ENCODE results near the gene PCBP2.
"Not testable (repeated sequence)": the region's sequence is repeated elsewhere in the genome, so short reads cannot be mapped to it uniquely, and the experiment has no call there.

Gene PCBP2

DNA sequence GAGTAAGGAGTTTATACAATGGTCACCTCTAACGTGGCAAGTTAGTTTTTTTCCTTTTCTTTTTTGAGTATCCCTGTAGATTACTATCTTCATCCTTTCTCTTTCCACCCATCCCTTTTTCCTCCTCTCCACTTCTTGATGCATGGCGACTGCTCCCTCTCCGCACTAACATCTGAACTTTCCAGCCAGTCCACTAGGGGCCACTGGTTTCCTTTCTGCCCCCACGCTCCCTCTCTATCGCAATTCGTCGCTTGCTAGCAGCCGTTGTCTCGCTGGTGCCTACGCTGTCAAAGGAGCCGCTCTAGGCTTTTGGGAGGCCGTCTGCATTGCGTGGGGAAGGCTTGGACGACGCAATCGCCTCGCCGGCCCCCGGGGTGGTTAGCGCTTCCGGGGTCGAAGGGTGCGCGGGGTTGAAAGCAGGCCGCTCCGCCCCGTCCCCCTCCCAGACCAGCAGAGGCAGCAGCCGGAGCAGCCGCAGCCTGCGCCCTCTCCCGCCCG, at the start of gene PCBP2:
PCBP2 (plus strand) TSS at position 442 of the 498 bp plus-strand sequence. CDS start 2,699 bp downstream, outside the sequence.
- DNase-seq (ENCODE audit: extremely low read depth, low read depth): peak; percentile 98
- TF ChIP-seq, protein P1, sequence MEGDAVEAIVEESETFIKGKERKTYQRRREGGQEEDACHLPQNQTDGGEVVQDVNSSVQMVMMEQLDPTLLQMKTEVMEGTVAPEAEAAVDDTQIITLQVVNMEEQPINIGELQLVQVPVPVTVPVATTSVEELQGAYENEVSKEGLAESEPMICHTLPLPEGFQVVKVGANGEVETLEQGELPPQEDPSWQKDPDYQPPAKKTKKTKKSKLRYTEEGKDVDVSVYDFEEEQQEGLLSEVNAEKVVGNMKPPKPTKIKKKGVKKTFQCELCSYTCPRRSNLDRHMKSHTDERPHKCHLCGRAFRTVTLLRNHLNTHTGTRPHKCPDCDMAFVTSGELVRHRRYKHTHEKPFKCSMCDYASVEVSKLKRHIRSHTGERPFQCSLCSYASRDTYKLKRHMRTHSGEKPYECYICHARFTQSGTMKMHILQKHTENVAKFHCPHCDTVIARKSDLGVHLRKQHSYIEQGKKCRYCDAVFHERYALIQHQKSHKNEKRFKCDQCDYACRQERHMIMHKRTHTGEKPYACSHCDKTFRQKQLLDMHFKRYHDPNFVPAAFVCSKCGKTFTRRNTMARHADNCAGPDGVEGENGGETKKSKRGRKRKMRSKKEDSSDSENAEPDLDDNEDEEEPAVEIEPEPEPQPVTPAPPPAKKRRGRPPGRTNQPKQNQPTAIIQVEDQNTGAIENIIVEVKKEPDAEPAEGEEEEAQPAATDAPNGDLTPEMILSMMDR (IDR thresholded peaks at IDR 0.05; ENCODE audit: low read depth, low read length, missing control alignments): peak; percentile 83
- H3K4me3 ChIP-seq (replicated peaks; ENCODE audit: low read depth, low read length): peak within 1 kb of the TSS; percentile 69

DNA sequence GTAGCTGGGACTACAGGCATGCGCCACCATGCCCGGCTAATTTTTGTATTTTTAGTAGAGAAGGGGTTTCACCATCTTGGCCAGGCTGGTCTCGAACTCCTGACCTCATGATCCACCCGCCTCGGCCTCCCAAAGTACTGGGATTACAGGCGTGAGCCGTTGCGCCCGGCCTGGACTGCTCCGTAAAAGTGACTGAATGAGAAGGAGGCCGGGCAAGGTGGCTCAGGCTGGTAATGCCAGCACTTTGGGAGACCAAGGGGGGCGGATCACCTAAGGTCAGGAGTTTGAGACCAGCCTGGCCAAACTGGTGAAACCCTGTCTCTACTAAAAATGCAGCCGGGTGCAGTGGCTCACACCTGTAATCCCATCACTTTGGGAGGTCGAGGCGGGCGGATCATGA, 49.6 kb upstream of the PCBP2 start:
- not testable (repeated sequence) for H3K4me3 ChIP-seq (replicated peaks; ENCODE audit: low read depth, low read length); DNase-seq (ENCODE audit: extremely low read depth, low read depth)

- TF ChIP-seq, protein P1 (IDR thresholded peaks at IDR 0.05; ENCODE audit: low read depth, low read length, missing control alignments): no peak
- DNase-seq (ENCODE audit: extremely low read depth, low read depth): no peak
- no peak overlapping the region for H3K4me3 ChIP-seq (replicated peaks; ENCODE audit: low read depth, low read length)
These were observed 49.0 kb upstream of the PCBP2 start for GRCh38 chr12:53402871-53403270.

DNA sequence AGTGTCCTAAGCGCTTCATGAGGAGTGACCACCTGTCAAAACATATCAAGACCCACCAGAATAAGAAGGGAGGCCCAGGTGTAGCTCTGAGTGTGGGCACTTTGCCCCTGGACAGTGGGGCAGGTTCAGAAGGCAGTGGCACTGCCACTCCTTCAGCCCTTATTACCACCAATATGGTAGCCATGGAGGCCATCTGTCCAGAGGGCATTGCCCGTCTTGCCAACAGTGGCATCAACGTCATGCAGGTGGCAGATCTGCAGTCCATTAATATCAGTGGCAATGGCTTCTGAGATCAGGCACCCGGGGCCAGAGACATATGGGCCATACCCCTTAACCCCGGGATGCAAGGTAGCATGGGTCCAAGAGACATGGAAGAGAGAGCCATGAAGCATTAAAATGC, 41.0 kb upstream of the PCBP2 start:
- no peak for DNase-seq (ENCODE audit: extremely low read depth, low read depth)
- TF ChIP-seq, protein P1 (IDR thresholded peaks at IDR 0.05; ENCODE audit: low read depth, low read length, missing control alignments): no peak
- H3K4me3 ChIP-seq (replicated peaks; ENCODE audit: low read depth, low read length): no peak overlapping the region

- no peak for DNase-seq (ENCODE audit: extremely low read depth, low read depth)
- no peak overlapping the region for H3K4me3 ChIP-seq (replicated peaks; ENCODE audit: low read depth, low read length)
- TF ChIP-seq, protein P1 (IDR thresholded peaks at IDR 0.05; ENCODE audit: low read depth, low read length, missing control alignments): no peak
These were observed 38.3 kb upstream of the PCBP2 start for GRCh38 chr12:53413485-53414204.

DNA sequence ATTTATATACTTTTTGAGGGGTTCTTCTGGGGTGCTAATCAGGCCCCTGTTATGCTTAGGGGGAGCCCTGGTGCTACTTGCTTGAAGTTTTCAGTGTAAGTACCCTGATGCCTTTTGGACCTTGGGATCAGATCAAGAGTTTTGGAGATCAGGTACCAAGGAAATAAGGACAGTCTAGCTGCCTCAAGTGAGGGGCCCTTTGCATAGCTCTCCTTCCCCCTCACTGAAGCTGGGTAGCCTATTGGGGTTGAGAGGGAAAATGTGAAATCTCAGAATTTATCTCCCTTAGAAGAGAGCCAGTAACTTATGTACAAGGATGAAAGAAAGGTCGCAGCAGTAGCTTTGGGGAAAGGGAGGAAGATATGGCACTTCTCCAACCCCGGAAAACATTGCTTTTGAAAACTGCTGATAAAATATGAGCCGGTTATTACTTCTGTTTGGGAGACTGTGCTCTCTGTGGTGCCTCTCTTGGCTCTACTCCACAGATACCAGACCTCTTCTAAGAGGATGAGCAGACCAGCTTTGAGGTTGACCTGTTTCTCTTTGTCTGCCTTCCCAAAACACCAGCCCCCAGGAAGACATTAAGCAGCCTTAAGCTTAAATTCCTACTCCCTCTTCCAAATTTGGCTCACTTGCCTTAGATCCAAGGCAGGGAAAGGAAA, 37.0 kb upstream of the PCBP2 start:
- TF ChIP-seq, protein P1 (IDR thresholded peaks at IDR 0.05; ENCODE audit: low read depth, low read length, missing control alignments): no peak
- no peak for DNase-seq (ENCODE audit: extremely low read depth, low read depth)

DNA sequence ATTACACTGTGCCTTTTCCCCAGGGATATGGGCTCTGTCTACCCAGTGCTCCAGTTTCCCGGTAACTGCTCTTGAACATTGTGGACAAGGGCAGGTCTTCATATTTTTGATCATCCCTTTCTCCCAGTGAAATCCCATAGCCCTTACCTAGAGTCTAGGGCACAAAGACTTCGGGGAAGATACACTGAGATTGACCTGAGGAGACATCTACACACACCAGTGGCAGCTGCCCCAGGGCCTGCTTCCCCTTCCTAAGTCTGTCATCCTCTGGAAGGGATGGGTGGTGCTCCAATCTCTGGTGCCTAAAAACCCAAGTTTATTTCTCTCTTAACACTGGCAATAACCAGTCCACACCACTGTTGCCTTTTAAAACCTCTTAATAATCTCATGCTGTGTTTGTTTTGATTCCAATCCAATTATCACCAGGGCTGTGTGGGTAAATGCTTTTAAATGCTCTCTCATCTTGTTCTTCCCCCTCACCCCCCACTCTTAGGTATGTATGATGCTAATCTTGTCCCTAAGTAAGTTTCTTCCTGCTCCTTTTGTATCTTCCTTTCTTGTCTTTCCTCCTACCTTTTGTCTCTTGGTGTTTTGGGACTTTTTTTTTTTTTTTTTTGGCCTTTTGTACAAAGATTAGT, 36.0 kb upstream of the PCBP2 start:
- not testable (repeated sequence) for H3K4me3 ChIP-seq (replicated peaks; ENCODE audit: low read depth, low read length); DNase-seq (ENCODE audit: extremely low read depth, low read depth)

More for the DNA sequence above, 37.0 kb upstream of the PCBP2 start:
- no peak overlapping the region for H3K4me3 ChIP-seq (replicated peaks; ENCODE audit: low read depth, low read length)

DNA sequence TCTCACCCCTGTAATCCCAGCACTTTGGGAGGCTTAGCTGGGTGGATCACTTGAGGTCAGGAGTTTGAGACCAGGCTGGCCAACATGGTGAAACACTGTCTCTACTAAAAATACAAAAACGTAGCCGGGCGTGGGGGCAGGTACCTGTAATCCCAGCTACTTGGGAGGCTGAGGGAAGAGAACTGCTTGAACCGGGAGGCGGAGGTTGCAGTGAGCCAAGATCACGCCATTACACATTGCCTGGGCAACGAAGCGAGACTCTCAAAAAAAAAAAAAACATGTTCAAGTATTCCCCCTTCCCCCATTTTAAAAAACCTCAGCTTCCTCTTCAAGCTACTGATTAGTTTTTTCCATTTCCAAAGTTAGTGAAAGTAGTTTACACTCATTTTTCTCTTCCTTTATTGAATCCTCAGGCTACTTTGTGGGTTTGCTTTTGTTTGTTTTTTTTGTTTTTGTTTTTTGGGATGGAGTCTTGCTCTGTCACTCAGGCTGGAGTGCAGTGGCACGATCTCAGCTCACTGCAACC, 34.5 kb upstream of the PCBP2 start:
- H3K4me3 ChIP-seq (replicated peaks; ENCODE audit: low read depth, low read length); DNase-seq (ENCODE audit: extremely low read depth, low read depth): not testable (repeated sequence)
